ENCODE measurements around the gene PSPN.
"Not testable (repeated sequence)": the region's sequence is repeated elsewhere in the genome, so short reads cannot be mapped to it uniquely, and the experiment has no call there.

The PSPN gene

GRCh38 chr19:6402837-6403608 is 27.3 kb upstream of the PSPN start:
- DNase-seq: no peak

DNA sequence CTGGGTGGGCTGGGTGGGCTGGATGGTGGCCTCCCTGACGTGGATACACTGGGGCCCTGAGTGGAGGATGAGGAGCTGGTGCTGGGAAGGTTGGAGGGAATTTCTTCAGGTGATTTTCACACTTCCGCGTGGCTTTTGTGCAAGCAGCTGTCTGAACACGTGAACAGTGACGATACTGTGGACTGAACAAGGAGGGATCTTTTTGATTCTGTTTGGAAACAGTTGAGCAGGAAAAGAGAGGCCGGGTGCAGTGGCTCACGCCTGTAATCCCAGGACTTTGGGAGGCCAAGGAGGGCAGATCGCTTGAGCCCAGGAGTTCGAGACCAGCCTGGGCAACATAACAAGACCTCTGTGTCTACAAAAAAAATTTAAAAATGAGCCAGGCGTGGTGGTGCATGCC is 26.3 kb upstream of the PSPN start:
- DNase-seq: no peak

GRCh38 chr19:6400062-6400944 is 24.6 kb upstream of the PSPN start:
- not testable (repeated sequence) for DNase-seq

- no peak for DNase-seq
Measured at GRCh38 chr19:6396305-6396704, 20.6 kb upstream of the PSPN start.

GRCh38 chr19:6394831-6395230 is 19.1 kb upstream of the PSPN start:
- no peak for DNase-seq

DNA sequence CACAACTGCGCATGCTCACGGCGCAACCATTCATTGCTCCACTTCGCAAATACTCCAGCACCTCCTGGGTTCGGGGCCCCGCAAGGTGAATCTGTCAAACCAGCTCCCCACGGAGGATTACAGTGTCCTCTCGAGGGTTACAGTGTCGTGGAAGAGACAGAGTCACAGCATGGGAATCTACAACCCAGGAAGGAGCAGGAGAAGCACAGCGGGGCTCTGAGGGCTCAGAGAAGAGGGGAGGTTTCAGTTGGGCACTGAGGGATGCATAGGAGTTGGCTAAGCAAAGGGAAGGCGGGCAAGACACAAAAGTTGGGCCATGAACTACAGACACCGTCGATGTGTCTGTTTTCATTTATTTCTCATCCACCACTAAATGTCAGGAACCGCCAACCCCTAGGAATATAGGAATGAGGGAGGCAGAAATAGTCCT is 18.3 kb upstream of the PSPN start:
- DNase-seq: no peak

- peak; percentile 81 for DNase-seq
Measured at GRCh38 chr19:6393074-6393982, 17.6 kb upstream of the PSPN start, which contains the start of gene GTF2F1. TSS of gene GTF2F1 (minus strand) at chr19:6393164. CDS start at chr19:6392995, 169 bp downstream.

DNA sequence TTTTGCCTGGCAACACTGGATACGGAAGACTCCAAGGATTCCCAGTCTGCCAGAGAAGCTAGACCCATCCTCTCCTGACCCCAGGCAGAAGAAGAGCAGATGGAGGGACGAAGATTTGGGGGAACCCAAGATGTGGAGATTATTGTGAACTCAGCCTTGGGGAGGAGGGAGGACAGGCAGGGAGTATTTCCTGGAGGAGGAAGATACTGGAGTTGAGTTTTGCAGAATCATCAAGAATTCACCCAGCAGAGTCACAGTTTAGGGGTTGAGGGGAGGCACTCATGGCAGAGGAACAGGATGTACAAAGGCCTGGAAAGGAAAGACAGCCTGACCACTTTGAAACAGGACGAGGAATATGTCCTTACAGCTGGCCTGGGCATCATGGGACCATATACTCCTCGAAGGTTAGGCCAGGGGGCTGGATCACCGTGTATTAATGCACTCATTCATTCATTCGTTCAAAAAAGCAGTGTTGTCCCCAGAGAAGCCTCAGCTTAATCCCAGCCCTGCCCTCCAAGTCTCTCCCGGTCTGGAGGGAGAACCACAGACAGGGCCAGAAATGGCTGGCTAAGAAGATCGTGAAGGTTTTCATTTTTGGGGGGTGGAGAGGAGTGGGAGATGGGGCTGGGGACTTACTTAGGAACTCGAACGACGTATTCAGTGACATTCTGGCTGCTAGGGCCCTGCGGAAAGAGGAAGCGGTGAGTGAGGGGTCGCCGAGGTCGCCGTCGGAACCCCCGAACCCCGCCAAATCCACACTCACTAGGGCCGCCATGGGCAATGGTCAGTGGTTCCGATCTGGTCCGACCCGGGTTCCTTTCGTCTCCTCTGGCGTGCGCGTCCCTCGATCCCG is 16.7 kb upstream of the PSPN start:
- DNase-seq: no peak

DNA sequence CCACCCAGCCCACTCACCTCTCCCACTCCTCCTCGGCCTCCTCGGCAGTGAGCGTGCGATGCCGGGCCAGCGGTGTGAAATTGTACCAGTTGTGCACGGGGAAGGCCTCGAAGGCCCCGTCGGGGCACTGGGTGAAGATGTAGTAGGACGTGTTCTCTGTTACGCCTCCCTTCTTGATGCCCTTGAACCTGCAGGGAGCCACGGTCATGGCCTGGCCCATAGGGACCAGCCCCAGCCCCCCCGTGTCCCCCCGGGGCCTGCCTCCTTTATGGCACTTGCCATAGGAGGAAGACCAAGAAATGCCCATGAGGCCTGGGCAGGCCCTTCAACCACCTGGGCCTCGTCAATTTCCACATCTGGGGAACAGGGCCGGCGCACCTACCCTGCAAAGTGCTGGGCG is 11.6 kb upstream of the PSPN start:
- no peak for DNase-seq

GRCh38 chr19:6384381-6384780 is 8.6 kb upstream of the PSPN start:
- DNase-seq: no peak

DNA sequence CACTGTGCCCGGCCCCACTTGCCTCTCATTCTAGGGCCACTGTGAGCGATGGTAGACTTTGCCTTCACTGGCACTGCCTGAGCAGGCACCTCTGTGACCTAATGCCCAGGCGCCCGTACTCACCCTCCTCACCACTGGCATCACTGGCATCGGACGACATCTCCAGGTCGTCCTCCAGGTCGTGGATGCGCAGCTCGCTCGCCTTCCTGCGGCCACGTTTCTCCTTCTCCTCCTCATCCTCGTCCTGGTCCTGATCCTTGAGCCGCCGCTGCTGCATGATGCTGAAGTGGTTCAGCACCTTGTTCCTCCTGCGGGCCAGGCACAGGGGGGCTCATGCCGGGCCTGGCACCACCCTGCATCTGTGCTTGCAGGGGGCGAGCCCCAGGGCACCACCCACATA is 7.5 kb upstream of the PSPN start:
- no peak for DNase-seq

- DNase-seq: no peak
Measured at GRCh38 chr19:6381030-6381750, 5.5 kb upstream of the PSPN start.

DNA sequence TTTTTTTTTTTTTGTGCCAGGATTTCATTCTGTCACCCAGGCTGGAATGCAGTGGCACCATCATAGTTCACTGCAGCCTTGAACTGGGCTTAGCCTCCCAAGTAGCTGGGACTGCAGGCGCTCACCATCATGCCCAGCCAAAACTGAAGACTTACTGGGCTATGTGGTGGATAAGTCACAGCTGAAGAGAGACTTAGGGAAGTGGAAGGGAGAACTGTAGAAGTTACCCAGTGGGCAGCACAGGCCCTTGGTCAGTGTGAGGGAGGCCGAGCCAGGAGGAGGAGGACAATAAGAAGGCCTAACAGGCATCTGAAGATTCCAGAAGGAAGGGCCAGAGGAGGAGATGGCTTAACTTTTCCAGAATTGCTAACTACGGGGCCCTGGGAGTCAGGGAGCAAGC is 4.0 kb upstream of the PSPN start:
- no peak for DNase-seq

- DNase-seq: no peak
Measured at GRCh38 chr19:6378486-6378885, 2.8 kb upstream of the PSPN start.

GRCh38 chr19:6378041-6378440 is 2.3 kb upstream of the PSPN start:
- no peak for DNase-seq

DNA sequence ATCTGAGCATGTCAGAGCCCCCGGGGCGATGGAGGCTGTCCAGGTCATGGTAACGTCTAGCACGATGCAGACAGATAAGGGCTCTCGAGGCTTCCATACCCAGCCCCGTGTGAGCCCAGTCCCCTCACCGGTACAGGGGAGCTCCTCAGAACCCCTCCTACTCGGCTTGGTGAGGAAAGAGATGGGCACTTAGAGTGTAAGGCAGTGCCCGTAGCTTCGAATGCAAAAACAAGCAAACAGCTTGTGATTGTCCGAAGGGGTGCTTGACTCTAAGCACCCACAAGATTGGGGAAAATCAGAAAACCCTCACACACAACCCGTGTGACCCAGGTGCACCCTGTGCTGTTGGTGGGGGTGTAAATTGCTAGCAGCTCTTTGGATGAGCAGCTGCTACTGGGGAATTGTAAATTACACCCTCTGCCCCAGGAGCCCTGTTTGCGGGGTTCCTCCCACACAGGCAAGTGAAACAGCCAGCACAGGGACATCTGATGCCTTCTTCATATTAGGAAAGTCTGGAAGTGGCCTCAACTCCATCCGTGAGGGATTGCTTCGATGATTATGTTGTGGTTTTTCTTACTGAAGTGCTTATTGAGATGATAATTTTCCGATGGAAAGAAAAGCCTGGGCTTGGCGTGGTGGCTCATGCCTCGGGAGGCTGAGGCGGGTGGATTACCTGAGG is 918 bp upstream of the PSPN start:
- no peak for DNase-seq

GRCh38 chr19:6374711-6375410 is 872 bp downstream of the PSPN start:
- DNase-seq: no peak

GRCh38 chr19:6374161-6374709 is 1.5 kb downstream of the PSPN start:
- DNase-seq: no peak

GRCh38 chr19:6373813-6374108 is 2.0 kb downstream of the PSPN start:
- no peak for DNase-seq
